Progenitor cell of endocrine pancreas (in vitro differentiated cells): ENCODE measurements around the gene PPA2. TPM values are rescaled to one million over a fixed set of nuclear protein-coding genes. Genes with fewer than 3 reads are reported as not detected.

Experiments used
- DNase-seq: peaks from one replicate; pipeline ENCODE4 v3.0.0; 2021; ENCODE audit warnings: low spot score; ENCODE audit not compliant: unreplicated experiment
- H3K27ac Mint-ChIP-seq: 2 replicates; pipeline ENCODE4 v1.8.0; 2021; ENCODE audit warnings: mild to moderate bottlenecking, moderate library complexity, mixed read lengths
- H3K27me3 Mint-ChIP-seq: 2 replicates; pipeline ENCODE4 v1.8.0; 2021; ENCODE audit warnings: mixed read lengths
- H3K36me3 Mint-ChIP-seq: 2 replicates; pipeline ENCODE4 v1.8.0; 2022; ENCODE audit warnings: mixed read lengths; ENCODE audit not compliant: insufficient read depth
- H3K4me1 Mint-ChIP-seq: 2 replicates; pipeline ENCODE4 v1.8.0; 2021; ENCODE audit warnings: low read depth, mixed read lengths
- H3K4me3 Mint-ChIP-seq: 2 replicates; pipeline ENCODE4 v1.8.0; 2021; ENCODE audit warnings: low read depth, mild to moderate bottlenecking, moderate library complexity, mixed read lengths
- H3K9me3 Mint-ChIP-seq: 2 replicates; pipeline ENCODE4 v1.8.0; 2021; ENCODE audit warnings: low read depth, mixed read lengths
- CTCF ChIP-seq: fragments of 200-600 bp; sonication (generic); IDR thresholded peaks from one replicate; pipeline ENCODE4 v1.5.0; 2021; ENCODE audit warnings: antibody characterized with exemption, mild to moderate bottlenecking; ENCODE audit not compliant: unreplicated experiment
- total RNA-seq: library from RNA; stranded (reverse); gene quantifications from 2 replicates; pipeline ENCODE4 v1.2.1, GENCODE V29; 2021

Gene PPA2
- total RNA-seq, 1 donor from 2014 or later = 83.6 TPM

- no peak overlapping the region for H3K27ac Mint-ChIP-seq
- H3K9me3 Mint-ChIP-seq = no peaks in the 10 kb centered on the region
- H3K36me3 Mint-ChIP-seq = no peaks in the 10 kb centered on the region
- TF ChIP-seq CTCF = no peak
- DNase-seq = no peak
- peaks cover 5% of the 10 kb centered on the region for H3K4me1 Mint-ChIP-seq
- H3K4me3 Mint-ChIP-seq = no peak overlapping the region
- H3K27me3 Mint-ChIP-seq = no peaks in the 10 kb centered on the region
Observed at GRCh38 chr4:105352826-105353225, 121.0 kb downstream of the PPA2 start.

- no peak for DNase-seq
- Mint-ChIP-seq H3K4me3 (no peak overlapping the region), H3K4me1 (peaks cover 5% of the 10 kb centered on the region), H3K27me3 (no peaks in the 10 kb centered on the region), H3K9me3 (no peaks in the 10 kb centered on the region), H3K36me3 (no peaks in the 10 kb centered on the region), H3K27ac (no peak overlapping the region)
- TF ChIP-seq CTCF = no peak
Observed at GRCh38 chr4:105351861-105352260, 122.0 kb downstream of the PPA2 start.

DNA sequence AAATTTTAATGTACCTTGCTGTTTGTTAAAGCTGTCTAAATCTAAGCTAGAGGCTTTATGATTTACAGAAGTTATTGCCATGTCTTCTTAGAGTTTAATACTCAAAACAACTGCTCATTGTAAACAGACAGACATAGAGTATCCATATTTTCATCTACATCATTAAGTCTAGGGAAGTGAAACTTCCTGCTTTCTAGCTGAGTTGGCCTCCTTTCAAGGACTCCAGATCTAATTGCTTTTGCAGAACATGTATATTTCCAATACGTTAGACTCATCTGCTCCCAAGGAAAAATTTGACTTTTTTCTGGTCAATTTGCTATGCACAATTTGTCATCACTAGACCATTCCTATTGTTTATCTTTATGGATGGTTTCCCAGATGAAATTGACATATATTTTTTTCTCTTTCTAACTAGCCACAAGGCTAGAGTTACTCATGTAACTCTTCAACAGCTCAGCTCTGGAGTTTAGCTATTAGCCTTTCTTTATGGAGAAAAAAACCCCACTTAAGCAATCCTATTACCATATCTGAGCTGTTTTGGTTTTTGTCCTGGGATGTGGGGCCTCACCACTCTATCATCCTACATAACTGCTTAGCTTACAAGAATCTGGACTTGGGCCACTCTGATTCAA is 122.9 kb downstream of the PPA2 start:
- H3K27me3 Mint-ChIP-seq = no peaks in the 10 kb centered on the region
- DNase-seq = no peak
- H3K36me3 Mint-ChIP-seq = no peaks in the 10 kb centered on the region
- H3K4me3 Mint-ChIP-seq = no peak overlapping the region
- H3K9me3 Mint-ChIP-seq = no peaks in the 10 kb centered on the region
- TF ChIP-seq CTCF = no peak
- no peak overlapping the region for H3K27ac Mint-ChIP-seq
- peaks cover 5% of the 10 kb centered on the region for H3K4me1 Mint-ChIP-seq

- TF ChIP-seq CTCF = no peak
- Mint-ChIP-seq H3K4me1 (peaks cover 5% of the 10 kb centered on the region), H3K9me3 (no peaks in the 10 kb centered on the region), H3K4me3 (no peak overlapping the region), H3K27me3 (no peaks in the 10 kb centered on the region), H3K27ac (no peak overlapping the region), H3K36me3 (no peaks in the 10 kb centered on the region)
- DNase-seq = no peak
Observed at GRCh38 chr4:105348719-105349118, 125.1 kb downstream of the PPA2 start.

DNA sequence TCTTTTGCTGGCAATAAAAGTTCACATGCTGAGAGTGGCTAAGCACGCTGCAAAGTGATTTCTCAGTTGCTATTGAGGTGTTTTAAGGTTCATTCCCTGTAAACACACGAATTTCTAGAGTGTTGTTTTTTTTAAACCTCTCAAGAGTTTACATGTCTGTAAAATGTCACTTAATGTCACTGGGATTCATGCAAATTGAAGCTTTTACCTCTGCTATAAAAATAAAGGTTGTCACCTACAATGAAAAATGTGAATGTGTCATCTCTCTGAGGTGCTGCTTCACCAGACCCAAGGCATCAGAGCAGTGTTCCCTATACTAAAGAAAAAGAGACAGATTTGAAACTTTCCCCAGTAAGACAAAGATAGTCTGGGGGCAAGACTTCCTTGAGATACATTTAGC is 127.0 kb downstream of the PPA2 start:
- Mint-ChIP-seq H3K27me3 (no peaks in the 10 kb centered on the region), H3K27ac (no peak overlapping the region), H3K4me3 (no peak overlapping the region), H3K36me3 (no peaks in the 10 kb centered on the region), H3K4me1 (no peaks in the 10 kb centered on the region), H3K9me3 (no peaks in the 10 kb centered on the region)
- TF ChIP-seq CTCF = no peak
- no peak for DNase-seq
